Spinal cord (tissue), 4 donors: ENCODE results near the gene NR1I3. TPM values are rescaled to one million over a fixed set of nuclear protein-coding genes. Genes with fewer than 3 reads are reported as not detected.

ENCODE experiments used
- polyA plus RNA-seq, 2 donors: library from polyadenylated mRNA; unstranded; fragments of 120-200 nt; gene quantifications; one replicate each; pipeline ENCODE4 v1.2.1, GENCODE V29; 2013; ENCODE audit not compliant: insufficient read length in 2 of 2
- total RNA-seq, 2 donors: library from RNA; depleted of rRNA in 1 of 2; stranded (reverse); fragments of 120-200 nt in 1 of 2; fragments of >200 nt in 1 of 2; gene quantifications; one replicate each; pipeline versions ENCODE4 v1.2.3 to v1.2.4, GENCODE V29; 2013 to 2014

NR1I3 gene
- total and polyA plus RNA-seq, 4 donors: 4.2 to 5.9 TPM; not detected in 2

Other genes starting within 250 kb of the NR1I3 start
- 10 to 100 TPM in 1 of 2 donors, 1 to 10 TPM in 1; 9.5 to 23.7 TPM for gene F11R, start 217.1 kb downstream of the NR1I3 start, total RNA-seq
- gene F11R, start 217.1 kb downstream of the NR1I3 start, polyA plus RNA-seq: 10 to 100 TPM in 1 of 2 donors, 1 to 10 TPM in 1; 7.0 to 13.0 TPM
- 10 to 100 TPM; 12.1 to 25.5 TPM for gene TSTD1, start 199.2 kb downstream of the NR1I3 start, total RNA-seq
- 10 to 100 TPM; 10.5 to 33.5 TPM for gene TSTD1, start 199.2 kb downstream of the NR1I3 start, polyA plus RNA-seq
- gene USF1, start 192.2 kb downstream of the NR1I3 start, total RNA-seq: 10 to 100 TPM; 67.1 to 81.6 TPM
- gene USF1, start 192.2 kb downstream of the NR1I3 start, polyA plus RNA-seq: 10 to 100 TPM; 84.8 to 93.7 TPM
- gene ARHGAP30, start 168.3 kb downstream of the NR1I3 start, total RNA-seq: 1 to 10 TPM; 2.1 to 4.2 TPM
- 1 to 10 TPM; 2.6 to 3.1 TPM for gene ARHGAP30, start 168.3 kb downstream of the NR1I3 start, polyA plus RNA-seq
- gene NECTIN4, start 148.6 kb downstream of the NR1I3 start, total RNA-seq: under 1 TPM in 1 of 2 donors, not detected in 1; 0.06 TPM
- gene NECTIN4, start 148.6 kb downstream of the NR1I3 start, polyA plus RNA-seq: under 1 TPM in 1 of 2 donors, not detected in 1; 0.15 TPM
- 10 to 100 TPM; 10.0 to 21.8 TPM for gene KLHDC9, start 139.8 kb downstream of the NR1I3 start, total RNA-seq
- 10 to 100 TPM; 26.6 to 27.7 TPM for gene KLHDC9, start 139.8 kb downstream of the NR1I3 start, polyA plus RNA-seq
- 10 to 100 TPM; 30.3 to 42.8 TPM for gene PFDN2, start 120.2 kb downstream of the NR1I3 start, total RNA-seq
- 100 to 1,000 TPM; 147 to 152 TPM for gene PFDN2, start 120.2 kb downstream of the NR1I3 start, polyA plus RNA-seq
- 10 to 100 TPM; 22.4 to 48.4 TPM for gene NIT1, start 120.1 kb downstream of the NR1I3 start, total RNA-seq
- gene NIT1, start 120.1 kb downstream of the NR1I3 start, polyA plus RNA-seq: 10 to 100 TPM; 48.6 to 53.7 TPM
- gene DEDD, start 105.5 kb downstream of the NR1I3 start, total RNA-seq: 10 to 100 TPM; 16.3 to 20.2 TPM
- gene DEDD, start 105.5 kb downstream of the NR1I3 start, polyA plus RNA-seq: 10 to 100 TPM; 55.1 to 61.5 TPM
- gene UFC1, start 84.2 kb downstream of the NR1I3 start, total RNA-seq: 100 to 1,000 TPM in 1 of 2 donors, 10 to 100 TPM in 1; 86.9 to 117 TPM
- 100 to 1,000 TPM; 165 TPM for gene UFC1, start 84.2 kb downstream of the NR1I3 start, polyA plus RNA-seq
- 10 to 100 TPM; 11.0 to 17.2 TPM for gene USP21, start 78.7 kb downstream of the NR1I3 start, total RNA-seq
- gene USP21, start 78.7 kb downstream of the NR1I3 start, polyA plus RNA-seq: 10 to 100 TPM; 51.4 to 52.1 TPM
- 10 to 100 TPM; 21.7 to 47.9 TPM for gene PPOX, start 71.8 kb downstream of the NR1I3 start, total RNA-seq
- gene PPOX, start 71.8 kb downstream of the NR1I3 start, polyA plus RNA-seq: 10 to 100 TPM; 53.0 to 69.6 TPM
- 10 to 100 TPM; 18.8 to 28.5 TPM for gene B4GALT3, start 60.7 kb downstream of the NR1I3 start, total RNA-seq
- gene B4GALT3, start 60.7 kb downstream of the NR1I3 start, polyA plus RNA-seq: 10 to 100 TPM; 48.4 to 52.5 TPM
- 10 to 100 TPM; 17.5 to 30.4 TPM for gene ADAMTS4, start 39.1 kb downstream of the NR1I3 start, total RNA-seq
- gene ADAMTS4, start 39.1 kb downstream of the NR1I3 start, polyA plus RNA-seq: 10 to 100 TPM; 46.3 to 65.6 TPM
- 100 to 1,000 TPM; 110 to 155 TPM for gene NDUFS2, start 35.8 kb downstream of the NR1I3 start, total RNA-seq
- gene NDUFS2, start 35.8 kb downstream of the NR1I3 start, polyA plus RNA-seq: 100 to 1,000 TPM; 181 to 196 TPM
- gene FCER1G, start 22.9 kb downstream of the NR1I3 start, total RNA-seq: 10 to 100 TPM; 14.9 to 18.5 TPM
- 10 to 100 TPM; 14.5 to 18.7 TPM for gene FCER1G, start 22.9 kb downstream of the NR1I3 start, polyA plus RNA-seq
- 1 to 10 TPM in 1 of 2 donors, not detected in 1; 5.4 TPM for gene APOA2, start 14.6 kb downstream of the NR1I3 start, total RNA-seq
- not detected for gene APOA2, start 14.6 kb downstream of the NR1I3 start, polyA plus RNA-seq
- 10 to 100 TPM; 14.4 to 15.5 TPM for gene TOMM40L, start 12.1 kb downstream of the NR1I3 start, total RNA-seq
- 10 to 100 TPM; 23.8 to 24.2 TPM for gene TOMM40L, start 12.1 kb downstream of the NR1I3 start, polyA plus RNA-seq
- 10 to 100 TPM; 18.6 to 81.2 TPM for gene PCP4L1, start 20.5 kb upstream of the NR1I3 start, total RNA-seq
- 100 to 1,000 TPM; 104 to 113 TPM for gene PCP4L1, start 20.5 kb upstream of the NR1I3 start, polyA plus RNA-seq
- gene MPZ, start 71.8 kb upstream of the NR1I3 start, total RNA-seq: 1,000 to 10,000 TPM in 1 of 2 donors, 100 to 1,000 TPM in 1; 293 to 1,019 TPM
- gene MPZ, start 71.8 kb upstream of the NR1I3 start, polyA plus RNA-seq: 100 to 1,000 TPM in 1 of 2 donors, 10 to 100 TPM in 1; 79.0 to 138 TPM
- gene SDHC, start 76.2 kb upstream of the NR1I3 start, total RNA-seq: 10 to 100 TPM; 36.8 to 49.0 TPM
- 100 to 1,000 TPM; 173 to 174 TPM for gene SDHC, start 76.2 kb upstream of the NR1I3 start, polyA plus RNA-seq
- gene CFAP126, start 129.7 kb upstream of the NR1I3 start, total RNA-seq: 10 to 100 TPM in 1 of 2 donors, 1 to 10 TPM in 1; 2.3 to 36.8 TPM
- gene CFAP126, start 129.7 kb upstream of the NR1I3 start, polyA plus RNA-seq: 10 to 100 TPM; 20.3 to 39.3 TPM